H1 (cell line): Measurements from ENCODE around the gene SMURF2. TPM values are rescaled to one million over a fixed set of nuclear protein-coding genes. Genes with fewer than 3 reads are reported as not detected.

Experiments
- CTCF ChIA-PET: fragments of 300-600 bp; sonication (Branson Sonifier 250); formaldehyde crosslinking; loops from one replicate; lab custom pipeline; 2021; ENCODE audit not compliant: partially characterized antibody; lab: Charles Lee
- POLR2A ChIA-PET: fragments of 300-600 bp; sonication (Branson Sonifier 250); formaldehyde crosslinking; loops from one replicate; lab custom pipeline; 2021; ENCODE audit warnings: inconsistent platforms; ENCODE audit not compliant: partially characterized antibody; lab: Charles Lee
- DNase-seq, 2 experiments: peaks; one replicate each; pipeline versions ENCODE4 v3.0.0 to v3.0.0-alpha.2; 2010 to 2022; ENCODE audit warnings: low spot score in 2 of 2, low read depth in 1 of 2, mixed read lengths in 1 of 2
- FAIRE-seq: peaks from 2 replicates; lab custom pipeline; 2011; peaks lifted over from hg19 to GRCh38; lab: Jason Lieb, UNC
- H2AFZ ChIP-seq: 2 replicates; pipeline ENCODE4 v1.8.1; 2012; ENCODE audit warnings: low read length, inconsistent platforms
- H2AK5ac ChIP-seq: 2 replicates; pipeline ENCODE4 v1.6.1; 2013; ENCODE audit warnings: low read depth, low read length
- H2BK120ac ChIP-seq: replicated peaks from 2 replicates; pipeline ENCODE3; 2013; ENCODE audit warnings: low read depth, low read length, inconsistent platforms
- H2BK12ac ChIP-seq: 2 replicates; pipeline ENCODE4 v1.6.1; 2013; ENCODE audit warnings: low read depth, low read length
- H2BK15ac ChIP-seq: 2 replicates; pipeline ENCODE4 v1.6.1; 2013; ENCODE audit warnings: low read length
- H2BK20ac ChIP-seq: 2 replicates; pipeline ENCODE4 v1.6.1; 2013; ENCODE audit warnings: low read length
- H2BK5ac ChIP-seq: 2 replicates; pipeline ENCODE4 v1.6.1; 2013; ENCODE audit warnings: low read depth, low read length
- H3K14ac ChIP-seq: 2 replicates; pipeline ENCODE4 v1.6.1; 2013; ENCODE audit warnings: inconsistent platforms; ENCODE audit not compliant: insufficient read length
- H3K18ac ChIP-seq: 2 replicates; pipeline ENCODE4 v1.6.1; 2013; ENCODE audit warnings: low read length; ENCODE audit errors: extremely low read depth
- H3K23ac ChIP-seq: 2 replicates; pipeline ENCODE4 v1.6.1; 2013; ENCODE audit warnings: inconsistent platforms; ENCODE audit not compliant: insufficient read length
- H3K23me2 ChIP-seq: 2 replicates; pipeline ENCODE4 v1.6.1; 2013; ENCODE audit warnings: low read depth, low read length
- H3K27ac ChIP-seq: 2 replicates; pipeline ENCODE4 v1.6.1; 2011; ENCODE audit warnings: low read depth, low read length, inconsistent platforms
- H3K27me3 ChIP-seq, 4 experiments: replicated peaks in 1 of 4; 1 replicate in 1 of 4; 2 replicates in 3 of 4; pipeline versions ENCODE4 v1.6.1 to v1.8.1; 2011 to 2013; ENCODE audit warnings: low read length in 3 of 4, mild to moderate bottlenecking in 3 of 4, inconsistent platforms in 2 of 4, mixed read lengths in 2 of 4, moderate library complexity in 1 of 4; ENCODE audit not compliant: control insufficient read depth in 3 of 4, insufficient read depth in 3 of 4; ENCODE audit errors: extremely low read depth in 1 of 4
- H3K36me3 ChIP-seq, 4 experiments: 2 replicates each; pipeline versions ENCODE4 v1.6.1 to v1.8.1; 2011 to 2013; ENCODE audit warnings: mild to moderate bottlenecking in 4 of 4, low read length in 3 of 4, moderate library complexity in 2 of 4, control low read depth in 1 of 4, inconsistent platforms in 1 of 4; ENCODE audit not compliant: insufficient read depth in 4 of 4, control insufficient read depth in 2 of 4
- H3K4ac ChIP-seq: replicated peaks from 2 replicates; pipeline ENCODE3; 2013; ENCODE audit warnings: low read length, low read depth, mixed read lengths, inconsistent platforms; ENCODE audit not compliant: insufficient read length
- H3K4me1 ChIP-seq, 4 experiments: replicated peaks in 1 of 4; 1 replicate in 1 of 4; 2 replicates in 3 of 4; pipeline versions ENCODE4 v1.6.1 to v1.8.1; 2011 to 2013; ENCODE audit warnings: low read length in 3 of 4, inconsistent platforms in 2 of 4, mixed read lengths in 1 of 4; ENCODE audit not compliant: insufficient read depth in 4 of 4, control insufficient read depth in 3 of 4
- H3K4me2 ChIP-seq, 2 experiments: 2 replicates each; pipeline versions ENCODE4 v1.6.1 to v1.8.1; 2011 to 2013; ENCODE audit warnings: low read depth in 2 of 2, low read length in 2 of 2, control low read depth in 1 of 2, inconsistent platforms in 1 of 2, mild to moderate bottlenecking in 1 of 2; ENCODE audit not compliant: insufficient read depth in 1 of 2
- H3K4me3 ChIP-seq, 4 experiments: fragments of 200-600, 300-600 bp in 1 of 4; sonication (generic), shearing (Covaris generic), sonication (Bioruptor Twin) in 1 of 4; 2 replicates each; pipeline versions ENCODE4 v1.5.1 to v1.8.1; 2011 to 2016; ENCODE audit warnings: low read length in 4 of 4, low read depth in 3 of 4, control low read depth in 2 of 4, inconsistent platforms in 2 of 4, mild to moderate bottlenecking in 2 of 4, mixed read lengths in 1 of 4, moderate library complexity in 1 of 4; ENCODE audit not compliant: insufficient read depth in 2 of 4; ENCODE audit errors: extremely low read depth in 1 of 4
- H3K56ac ChIP-seq: replicated peaks from 2 replicates; pipeline ENCODE3; 2013; ENCODE audit warnings: low read depth, mild to moderate bottlenecking, mixed read lengths, low read length, inconsistent platforms; ENCODE audit not compliant: insufficient read length
- H3K79me1 ChIP-seq: 2 replicates; pipeline ENCODE4 v1.6.1; 2013; ENCODE audit warnings: low read depth, low read length, control low read depth
- H3K79me2 ChIP-seq, 2 experiments: 2 replicates each; pipeline versions ENCODE4 v1.6.1 to v1.8.1; 2012 to 2013; ENCODE audit warnings: low read length in 2 of 2, mild to moderate bottlenecking in 2 of 2, inconsistent platforms in 1 of 2; ENCODE audit not compliant: insufficient read depth in 2 of 2, control insufficient read depth in 1 of 2
- H3K9ac ChIP-seq, 4 experiments: replicated peaks in 1 of 4; 1 replicate in 1 of 4; 2 replicates in 3 of 4; pipeline versions ENCODE4 v1.6.1 to v1.8.1; 2011 to 2013; ENCODE audit warnings: low read depth in 3 of 4, low read length in 3 of 4, control low read depth in 2 of 4, mild to moderate bottlenecking in 2 of 4, moderate library complexity in 2 of 4, inconsistent platforms in 1 of 4; ENCODE audit errors: extremely low read depth in 1 of 4
- H3K9me3 ChIP-seq, 2 experiments: 2 replicates each; pipeline versions ENCODE4 v1.6.1 to v1.8.1; 2012 to 2013; ENCODE audit warnings: mild to moderate bottlenecking in 2 of 2, moderate library complexity in 2 of 2, control low read depth in 1 of 2, inconsistent platforms in 1 of 2, low read depth in 1 of 2, low read length in 1 of 2, mixed read lengths in 1 of 2; ENCODE audit not compliant: insufficient read depth in 2 of 2
- H4K20me1 ChIP-seq, 2 experiments: replicated peaks in 1 of 2; 2 replicates each; pipeline versions ENCODE3 to v1.8.1; 2011 to 2013; ENCODE audit warnings: inconsistent platforms in 2 of 2, low read length in 2 of 2, mild to moderate bottlenecking in 1 of 2; ENCODE audit not compliant: insufficient read depth in 2 of 2, control insufficient read depth in 1 of 2
- H4K5ac ChIP-seq: 2 replicates; pipeline ENCODE4 v1.6.1; 2013; ENCODE audit warnings: low read length, low read depth, mixed read lengths, inconsistent platforms; ENCODE audit not compliant: insufficient read length
- H4K8ac ChIP-seq: 2 replicates; pipeline ENCODE4 v1.8.0; 2013; ENCODE audit warnings: mild to moderate bottlenecking, moderate library complexity, low read length, inconsistent platforms; ENCODE audit not compliant: insufficient read depth; ENCODE audit errors: extremely low read depth
- H4K91ac ChIP-seq: replicated peaks from 2 replicates; pipeline ENCODE3; 2013; ENCODE audit warnings: low read length, mixed read lengths, inconsistent platforms; ENCODE audit not compliant: insufficient read length
- POLR2AphosphoS5 ChIP-seq: IDR thresholded peaks from 2 replicates; pipeline ENCODE4 v1.6.1; 2011; ENCODE audit warnings: low read depth, low read length
- RFX5 ChIP-seq: IDR thresholded peaks from 2 replicates; pipeline ENCODE4 v1.6.1; 2011; ENCODE audit warnings: low read depth, low read length, improper control_type of control experiment, borderline replicate concordance
- SIRT6 ChIP-seq: IDR thresholded peaks from one replicate; pipeline ENCODE4 v1.7.1; 2012; ENCODE audit warnings: low read length, inconsistent platforms
- SRF ChIP-seq: IDR thresholded peaks from 2 replicates; pipeline ENCODE4 v1.6.1; 2011; ENCODE audit warnings: mild to moderate bottlenecking, low read depth, low read length, moderate library complexity
- ZNF274 ChIP-seq: IDR thresholded peaks from 2 replicates; pipeline ENCODE4 v1.7.0; 2012; ENCODE audit warnings: low read length, borderline replicate concordance; ENCODE audit errors: extremely low read depth
- WGBS, 2 experiments: shearing (Covaris generic) in 1 of 2; methylation state at CpG; one replicate each; pipeline versions ENCODE4 v1.1.6 to v1.1.7; 2013 to 2015; ENCODE audit warnings: low lambda C conversion rate in 2 of 2, mixed read lengths in 2 of 2, inconsistent platforms in 1 of 2, low coverage in 1 of 2, missing lambda C conversion rate in 1 of 2; ENCODE audit not compliant: insufficient replicate concordance in 2 of 2, insufficient coverage in 1 of 2, insufficient read length in 1 of 2; ENCODE audit errors: extremely low coverage in 1 of 2, missing lambda C conversion rate in 1 of 2; 5-methylcytosine and 5-hydroxymethylcytosine counted together
- polyA plus RNA-seq, 7 experiments: library from polyadenylated mRNA; depleted of rRNA in 3 of 7; stranded (reverse) in 5 of 7; unstranded in 2 of 7; fragments of >200 nt in 5 of 7; fragments of 200-250 nt in 2 of 7; gene quantifications; 1 replicate in 5 of 7; 2 replicates in 1 of 7; 4 replicates in 1 of 7; pipeline versions ENCODE4 v1.2.1 to v1.2.3, GENCODE V29; 2011 to 2013; ENCODE audit warnings: missing spikeins in 2 of 7, mixed read lengths in 2 of 7
- total RNA-seq: library from RNA; stranded (reverse); fragmentation: NEBNext Ultra II Directional; extraction: Animal tissue kit (Norgen Biotek cat#: 25700); gene quantifications from 2 replicates; pipeline ENCODE4 v1.2.1, GENCODE V29; 2021

The SMURF2 gene
- total and polyA plus RNA-seq, 2 of the 8 experiments (the other 6 are each of a cell fraction or from before 2014, with no cell fraction given) = 7.2 to 29.2 TPM

- H3K4me3 ChIP-seq = no peak overlapping the region
- no peaks in the 10 kb centered on the region for H3K27me3 ChIP-seq
- no peak overlapping the region for H2BK12ac ChIP-seq
- H4K8ac ChIP-seq = no peak overlapping the region
- H2BK15ac ChIP-seq = no peak overlapping the region
- POLR2A ChIA-PET = interaction anchor here (1.7 kb wide), 1 partner anchor 26 kb away, joined by 4 read pairs; the partner anchor contains the start of gene SMURF2
- H4K5ac ChIP-seq = no peak overlapping the region
- DNase-seq = no peak
- H2BK5ac ChIP-seq = no peak overlapping the region
- H3K23me2 ChIP-seq = no peaks in the 10 kb centered on the region
- no peaks in the 10 kb centered on the region for H4K20me1 ChIP-seq
- H3K4me1 ChIP-seq = no peaks in the 10 kb centered on the region
- no peak overlapping the region for H4K91ac ChIP-seq
- WGBS, 2 experiments = 87% methylated on average over 5 of the region's 5 CpGs; no CpG with 5 or more reads in 1 of the 2 experiments
- H3K4ac ChIP-seq = no peak overlapping the region
- H3K56ac ChIP-seq = no peak overlapping the region
- no peaks in the 10 kb centered on the region for H3K36me3 ChIP-seq
- H3K9ac ChIP-seq = no peak overlapping the region
- no peak overlapping the region for H3K27ac ChIP-seq
- no peak overlapping the region for H2BK20ac ChIP-seq
- H3K9me3 ChIP-seq = no peaks in the 10 kb centered on the region
- H3K79me2 ChIP-seq = no peaks in the 10 kb centered on the region
- no peak for TF ChIP-seq SIRT6
- TF ChIP-seq POLR2AphosphoS5 = no peak
- TF ChIP-seq ZNF274 = no peak
- TF ChIP-seq SRF = no peak
- TF ChIP-seq RFX5 = no peak
- TF ChIP-seq, all 59 proteins: peak for 0
- CTCF ChIA-PET = interaction anchor here (0.8 to 1.4 kb wide), 2 partner anchors 78 to 1837 kb away, joined by 3 read pairs; no protein-coding TSS in a partner anchor
- Histone ChIP-seq H3K23ac (no peak overlapping the region), H3K4me2 (no peak overlapping the region), H2BK120ac (no peak overlapping the region), H3K18ac (no peak overlapping the region), H2AFZ (no peak overlapping the region), H3K79me1 (no peaks in the 10 kb centered on the region), H2AK5ac (no peak overlapping the region), H3K14ac (no peak overlapping the region)
- no peak for FAIRE-seq
Observed at GRCh38 chr17:64687961-64688360, 25.9 kb upstream of the SMURF2 start.
